HG03025 (cell line): Measurements from ENCODE around the gene NCF4.

Experiments used
- ATAC-seq: cut with Tn5 transposase; IDR thresholded peaks from one replicate; pipeline ENCODE4 v1.9.1; 2021; ENCODE audit warnings: mild to moderate bottlenecking, moderate library complexity; ENCODE audit not compliant: unreplicated experiment, low FRiP score

NCF4 gene

DNA sequence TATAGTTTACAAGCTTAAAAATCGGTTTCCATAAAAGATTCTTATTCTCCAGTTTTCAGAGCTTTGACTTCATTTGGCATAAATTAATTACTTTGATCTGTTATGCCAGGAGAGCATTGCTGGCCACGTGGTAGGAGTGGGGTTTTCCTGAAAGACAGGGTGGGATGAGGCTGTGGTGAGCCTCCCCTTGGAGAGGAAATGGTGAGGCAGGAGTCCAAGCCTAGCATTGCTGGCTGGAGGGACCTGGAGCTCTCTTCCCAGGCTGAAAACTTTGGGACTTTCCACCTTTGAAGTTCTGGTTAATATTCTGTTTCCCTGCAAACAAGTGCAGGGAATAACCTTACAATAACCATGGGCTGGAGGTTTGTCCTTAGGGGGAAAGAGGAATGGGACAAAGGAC is 31.5 kb downstream of the NCF4 start:
- no peak for ATAC-seq

DNA sequence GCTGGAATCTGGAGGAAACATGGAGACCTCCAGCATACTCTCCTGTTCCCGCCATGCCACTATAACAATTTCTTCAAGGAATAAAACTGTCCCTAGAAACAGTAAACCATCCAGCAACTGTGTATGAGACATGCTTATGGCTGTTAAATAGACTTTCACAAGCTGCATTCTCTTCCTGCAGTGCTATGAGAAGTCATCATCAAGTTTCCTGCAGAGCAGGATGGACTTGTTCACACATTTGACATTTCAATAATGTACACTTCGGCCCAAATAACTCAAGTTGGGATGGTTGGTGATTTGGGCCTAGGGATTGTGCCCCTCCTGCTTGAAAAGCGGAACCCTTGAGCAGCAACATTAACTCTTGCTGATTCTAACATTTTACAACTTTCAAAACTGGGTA is 32.5 kb downstream of the NCF4 start:
- ATAC-seq = no peak

DNA sequence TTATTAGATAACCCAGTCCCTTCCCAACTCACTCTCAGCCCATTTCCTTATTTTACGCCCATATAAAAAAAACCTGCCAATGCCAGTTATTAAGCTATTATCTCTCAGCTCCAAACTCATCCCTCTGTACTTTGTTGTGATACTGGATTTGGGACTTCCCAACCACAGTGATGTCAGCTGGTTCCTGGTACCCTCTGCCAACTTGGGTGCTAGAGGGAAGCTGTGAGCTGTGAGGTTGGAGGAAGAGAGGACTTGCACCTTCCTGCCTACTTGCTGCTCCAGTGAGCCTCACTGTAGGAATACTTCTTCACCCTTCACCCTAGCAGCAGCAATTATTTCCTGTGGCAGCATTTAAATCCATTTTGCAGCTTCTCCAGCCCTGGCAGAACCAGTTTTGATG is 33.5 kb downstream of the NCF4 start:
- ATAC-seq = no peak

DNA sequence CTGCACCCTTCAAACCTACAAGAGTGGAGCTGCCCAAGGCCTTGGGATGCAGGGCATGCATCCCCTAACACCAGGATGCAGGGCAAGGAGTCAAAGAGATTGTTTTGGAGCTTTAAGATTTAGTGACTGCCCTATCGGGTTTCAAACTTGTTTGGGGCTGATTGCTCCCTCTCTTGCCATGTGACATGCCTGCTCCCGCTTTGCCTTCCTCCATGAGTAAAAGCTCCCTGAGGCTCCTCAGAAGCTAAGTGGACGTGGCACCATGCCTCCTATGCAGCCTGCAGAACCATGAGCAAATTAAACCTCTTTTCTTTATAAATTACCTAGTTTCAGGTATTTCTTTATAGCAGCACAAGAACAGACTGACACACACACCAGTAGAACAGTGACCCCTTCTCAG is 36.8 kb downstream of the NCF4 start:
- ATAC-seq = no peak

DNA sequence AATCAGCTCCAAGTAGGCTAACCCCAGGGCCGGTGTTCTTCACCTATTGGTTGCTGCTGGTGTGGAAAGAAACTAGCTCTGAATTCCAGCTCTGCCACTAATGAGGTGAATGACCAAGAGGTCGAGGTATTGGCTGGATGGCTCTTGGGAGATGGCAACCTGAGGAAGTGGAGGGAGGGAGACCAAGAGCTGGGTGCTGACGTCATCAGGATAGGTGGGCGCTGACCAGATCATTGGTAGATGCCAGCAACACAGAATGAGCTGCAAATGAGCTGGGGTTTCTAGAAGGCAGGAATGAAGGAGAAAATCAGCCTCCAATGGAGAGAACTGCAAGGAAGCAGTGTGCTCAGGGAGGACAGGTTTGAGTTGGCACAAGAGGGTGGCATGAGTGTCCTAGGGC is 37.9 kb downstream of the NCF4 start:
- no peak for ATAC-seq

DNA sequence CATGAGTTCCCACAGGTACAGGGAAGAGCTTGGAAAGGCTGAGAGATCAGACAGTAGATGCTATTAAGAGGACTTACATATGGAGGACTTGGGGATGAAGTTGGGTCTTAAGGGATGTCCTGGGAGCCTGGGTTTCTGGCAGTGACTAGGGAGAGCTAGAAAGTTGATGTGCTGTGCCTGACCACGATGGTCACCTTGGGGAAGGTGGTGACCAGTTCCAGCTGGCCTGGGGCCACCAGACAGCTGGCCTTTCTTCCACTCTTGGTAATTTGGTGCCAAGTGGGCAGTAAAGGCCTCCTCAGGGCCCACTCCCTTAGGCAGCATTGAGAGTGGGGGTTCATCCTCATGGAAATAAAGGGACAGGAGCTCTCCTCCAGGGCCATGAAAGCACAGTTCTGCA is 38.7 kb downstream of the NCF4 start:
- no peak for ATAC-seq

DNA sequence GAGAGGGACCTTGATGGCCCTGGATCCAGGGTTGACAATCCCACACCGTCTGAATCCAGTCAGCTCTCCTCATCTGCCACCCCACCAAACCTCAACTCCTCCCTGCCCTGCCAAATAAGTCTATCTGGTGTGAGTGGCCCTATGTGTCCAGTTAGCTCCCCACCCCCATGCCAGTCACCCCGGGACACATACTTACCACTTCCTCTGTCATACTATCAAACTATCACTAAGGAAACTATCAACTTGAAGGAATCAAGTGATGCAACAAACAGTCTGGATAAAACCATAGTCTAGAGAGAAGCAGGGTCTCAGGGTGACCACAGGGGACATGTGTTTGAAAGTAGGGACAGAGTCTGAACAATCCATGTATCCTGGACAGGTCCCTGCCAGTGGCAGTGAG is 39.4 kb downstream of the NCF4 start:
- ATAC-seq = no peak

DNA sequence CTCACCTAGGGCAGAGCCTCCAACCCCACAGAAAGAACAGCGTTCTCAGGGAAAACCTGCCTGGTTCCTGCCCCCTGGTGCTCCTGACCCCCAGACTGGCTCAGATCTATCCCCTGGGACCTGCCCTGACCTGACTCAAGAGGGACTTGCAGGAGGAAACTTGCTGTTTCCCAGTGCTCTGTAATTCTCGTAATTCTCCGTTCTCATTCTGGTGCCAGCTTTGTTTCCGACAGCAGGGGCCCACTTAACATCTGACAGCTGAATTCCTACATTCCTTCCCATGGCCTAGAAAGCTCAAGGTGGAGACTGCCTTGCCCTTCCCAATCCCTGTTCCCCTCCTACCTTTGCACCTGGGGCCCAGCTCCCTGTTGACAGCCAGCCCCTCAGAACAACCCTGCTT is 40.1 kb downstream of the NCF4 start:
- no peak for ATAC-seq

DNA sequence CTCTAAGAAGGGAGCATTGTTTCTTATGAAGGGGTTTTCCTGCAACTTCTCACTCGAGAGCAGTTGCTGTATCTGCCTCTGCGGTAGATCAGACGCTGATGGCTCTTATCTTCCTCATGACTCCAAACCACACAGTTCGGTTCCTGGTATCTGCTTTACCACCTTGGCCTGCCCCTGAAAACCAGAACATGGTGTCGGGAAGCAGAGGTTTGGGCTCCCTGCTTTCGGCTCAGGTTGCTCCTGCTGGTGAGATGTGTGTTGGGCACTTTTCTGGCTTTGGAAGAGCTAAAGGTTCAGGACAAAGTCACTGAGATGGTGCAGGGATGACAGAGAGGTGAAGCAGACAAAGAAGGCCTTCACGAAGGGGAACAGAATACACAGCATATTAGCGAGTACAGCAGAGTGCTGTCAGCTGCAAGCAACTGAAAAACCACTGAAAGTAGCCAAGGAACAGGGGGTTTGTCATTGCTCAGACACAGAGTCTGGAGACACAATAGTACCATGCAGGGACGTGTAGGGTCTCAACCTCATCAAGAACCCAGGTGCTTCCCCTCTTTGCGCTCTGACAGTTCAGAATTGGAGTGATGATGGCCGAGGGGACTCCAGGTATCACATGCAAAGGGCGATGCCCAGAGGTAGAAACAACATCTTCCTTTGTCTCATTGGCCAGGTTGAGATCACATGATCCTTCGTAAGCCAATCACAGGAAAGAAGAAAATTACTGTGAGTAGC is 40.8 kb downstream of the NCF4 start:
- ATAC-seq = peak; percentile 54

DNA sequence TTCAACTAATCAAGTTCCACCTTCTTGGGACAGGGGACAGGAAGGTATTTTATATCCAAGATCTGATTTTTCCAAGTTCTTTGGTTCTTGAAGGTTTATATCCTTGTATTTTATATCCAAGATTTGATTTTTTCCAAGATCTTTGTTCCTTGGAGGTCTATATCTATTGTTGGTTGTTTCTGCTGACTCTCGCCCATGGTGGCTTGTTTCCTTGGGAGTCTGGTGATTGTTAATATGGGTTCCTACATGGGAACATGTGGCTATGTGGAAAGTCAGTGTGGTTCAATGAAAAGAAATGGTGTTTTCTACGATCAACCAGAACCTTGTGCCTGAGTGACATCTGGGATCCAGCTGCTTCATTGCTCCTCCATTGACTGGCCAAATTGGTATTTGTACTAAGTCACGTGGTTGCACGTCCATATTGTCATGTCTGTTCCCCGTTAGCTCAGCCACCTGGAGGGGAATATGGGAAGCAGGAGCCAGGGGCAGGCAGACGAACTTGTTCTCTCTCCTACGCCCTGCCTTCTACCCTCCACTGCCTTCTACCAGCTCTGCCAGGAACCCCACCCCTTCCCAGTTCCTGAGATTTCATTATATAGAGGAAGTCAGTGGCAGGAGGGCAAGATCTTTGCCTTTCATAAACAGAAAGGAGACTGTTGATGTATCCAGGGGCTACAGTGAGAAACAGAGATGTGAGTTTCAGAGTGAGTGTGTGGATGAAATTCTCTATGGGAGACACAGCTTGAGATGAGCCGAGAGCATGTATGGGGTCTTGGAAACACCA is 41.5 kb downstream of the NCF4 start:
- no peak for ATAC-seq

DNA sequence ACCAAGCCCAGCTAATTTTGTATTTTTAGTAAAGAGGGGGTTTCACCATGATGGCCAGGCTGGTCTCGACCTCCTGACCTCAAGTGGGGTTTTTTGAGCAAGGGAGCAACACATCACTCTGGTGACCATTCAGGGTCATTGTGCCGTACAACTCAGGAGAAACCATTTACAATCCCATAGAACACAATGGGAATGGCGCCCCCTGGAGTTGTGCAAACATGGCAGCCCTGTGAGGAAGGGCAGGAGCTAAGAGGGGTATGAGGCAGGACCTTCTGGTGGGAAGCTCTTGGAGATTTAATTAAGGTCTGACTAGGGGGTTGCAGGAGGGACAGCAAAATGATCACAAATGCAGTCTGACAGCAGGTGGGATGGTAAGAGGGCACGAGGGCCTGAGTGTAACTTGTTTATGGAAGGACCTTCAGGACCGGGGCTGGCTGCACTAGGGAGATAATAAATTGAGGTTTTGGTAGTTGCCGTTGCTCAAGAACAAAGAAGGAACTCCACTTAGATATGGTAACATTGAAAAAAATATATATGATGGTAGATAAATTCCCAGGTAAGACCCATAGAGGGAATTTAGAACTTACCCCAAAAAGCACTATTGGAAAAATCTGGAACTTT is 43.6 kb downstream of the NCF4 start:
- ATAC-seq = no peak

DNA sequence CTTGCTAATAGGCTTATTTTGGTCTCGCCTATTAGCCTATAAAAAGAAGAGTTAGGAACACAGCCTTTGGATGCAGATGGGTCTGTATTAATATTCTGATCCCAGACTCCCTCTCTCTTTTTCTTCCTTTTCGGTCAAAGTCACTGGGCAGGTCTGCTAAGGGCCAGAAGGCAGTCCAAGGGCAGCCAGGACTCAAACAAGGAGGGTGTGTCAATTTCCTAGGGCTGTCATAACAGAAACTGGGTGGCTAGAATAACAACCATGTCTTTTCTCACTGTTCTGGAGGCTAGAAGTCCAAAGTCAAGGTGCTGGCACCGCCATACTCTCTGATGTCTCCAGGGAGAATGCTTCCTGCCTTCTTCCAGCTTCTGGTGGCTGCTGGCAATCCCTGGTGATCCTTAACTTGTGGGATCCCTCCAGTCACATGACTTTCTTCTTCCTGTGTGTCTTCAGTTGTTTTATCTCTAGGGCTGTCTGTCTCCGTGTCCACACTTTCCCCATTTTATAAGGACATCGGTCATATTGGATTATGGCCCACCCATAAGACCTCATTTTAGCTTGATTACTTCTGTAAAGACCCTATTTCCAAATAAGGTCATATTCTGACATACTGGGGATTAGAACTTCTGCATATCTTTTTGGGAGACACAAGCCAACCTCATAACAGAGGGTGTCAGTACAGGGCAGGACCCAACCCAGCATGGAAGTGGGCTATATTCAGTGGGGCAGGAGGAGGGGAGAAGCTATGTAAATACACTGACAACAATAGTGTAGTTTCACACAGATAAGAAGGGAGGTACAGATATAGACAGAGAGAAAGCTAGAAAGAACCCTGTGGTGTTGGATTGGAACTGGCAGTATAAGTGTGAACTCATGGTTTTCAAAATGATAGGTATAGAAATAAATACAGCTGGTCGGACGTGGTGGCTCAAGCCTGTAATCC is 46.7 kb downstream of the NCF4 start:
- ATAC-seq = no peak

DNA sequence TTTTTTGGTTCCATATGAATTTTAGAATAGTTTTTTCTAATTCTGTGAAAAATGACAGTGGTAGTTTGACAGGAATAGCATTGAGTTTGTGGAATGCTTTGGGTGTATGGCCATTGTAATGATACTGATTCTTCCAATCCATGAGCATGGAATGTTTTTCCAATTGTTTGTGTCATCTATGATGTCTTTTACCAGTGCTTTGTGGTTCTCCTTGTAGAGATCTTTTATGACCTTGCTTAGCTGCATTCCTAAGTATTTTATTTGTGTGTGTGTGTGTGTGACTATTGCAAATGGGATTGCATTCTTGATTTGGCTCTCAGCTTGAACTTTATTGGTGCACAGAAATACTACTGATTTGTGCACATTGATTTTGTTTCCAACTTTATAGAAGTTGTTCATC is 49.7 kb downstream of the NCF4 start:
- no peak for ATAC-seq

DNA sequence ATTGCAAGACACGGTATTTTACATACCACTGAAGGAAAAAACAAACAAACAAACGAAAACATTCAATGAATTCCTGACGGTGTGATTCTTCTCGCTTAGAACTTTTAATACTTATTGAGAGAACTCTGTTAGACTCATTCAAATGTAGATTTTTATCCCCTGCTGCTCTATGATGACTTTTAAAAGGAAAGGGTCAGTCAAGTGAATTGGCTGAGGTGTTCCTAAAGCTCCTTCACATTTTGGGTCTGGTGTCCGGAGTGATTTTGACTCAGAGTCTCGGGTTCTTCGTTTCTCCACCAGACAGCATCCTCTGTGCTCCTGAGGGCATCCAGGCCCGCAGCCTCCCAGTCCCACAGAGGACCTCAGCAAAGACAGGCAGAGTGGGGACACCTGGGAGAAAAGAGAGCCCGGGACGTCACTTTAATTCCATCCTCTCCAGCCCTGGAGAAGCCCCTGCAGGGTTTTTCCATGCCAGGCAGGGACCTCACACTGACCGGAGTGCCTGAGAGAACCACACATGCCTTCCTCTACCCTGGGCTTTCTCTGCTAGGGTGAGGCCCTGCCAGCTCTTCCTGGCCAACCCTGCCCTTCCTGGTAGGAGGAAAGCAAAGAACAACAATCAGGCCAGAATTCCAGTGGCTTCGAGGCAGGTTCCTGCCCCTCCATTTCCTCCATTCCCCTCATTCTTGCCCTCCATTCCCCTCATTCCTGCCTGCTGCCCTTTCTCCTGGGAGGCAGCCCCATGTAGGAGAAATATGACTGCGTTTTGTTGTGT is 51.3 kb downstream of the NCF4 start:
- ATAC-seq = no peak

DNA sequence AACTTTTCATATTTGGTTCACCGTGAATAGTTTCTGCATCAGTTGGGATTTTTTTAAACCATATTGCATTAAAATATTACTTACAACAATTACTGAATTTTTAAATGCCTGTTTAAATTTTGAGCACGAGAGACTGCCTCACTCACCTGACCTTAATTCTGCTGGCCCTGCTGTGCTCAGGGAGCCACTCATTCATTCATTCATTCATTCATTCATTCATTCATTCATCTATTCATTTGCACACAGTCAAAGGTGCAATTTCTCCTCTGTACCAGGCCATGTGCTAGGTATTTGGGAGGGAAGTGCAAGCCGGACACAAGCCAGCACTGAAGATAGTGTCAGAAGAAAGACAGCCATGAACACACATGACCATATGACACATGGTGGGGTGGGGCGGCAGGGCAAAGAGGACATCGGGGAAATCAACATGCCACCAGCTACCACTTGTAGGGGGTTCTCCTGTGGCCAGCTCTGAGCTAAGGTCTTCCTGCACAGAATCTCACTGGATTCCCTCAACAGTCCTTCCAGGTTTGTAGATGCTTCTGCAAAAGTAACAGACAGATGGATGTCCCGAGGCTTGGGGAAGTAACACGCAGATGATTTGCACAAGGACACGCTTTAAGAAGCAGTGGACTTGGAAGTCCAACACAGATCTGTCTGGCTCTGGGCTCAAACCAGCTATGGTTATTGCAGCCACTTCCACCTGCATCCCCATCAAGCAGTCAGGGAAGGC is 52.1 kb downstream of the NCF4 start:
- ATAC-seq = no peak

DNA sequence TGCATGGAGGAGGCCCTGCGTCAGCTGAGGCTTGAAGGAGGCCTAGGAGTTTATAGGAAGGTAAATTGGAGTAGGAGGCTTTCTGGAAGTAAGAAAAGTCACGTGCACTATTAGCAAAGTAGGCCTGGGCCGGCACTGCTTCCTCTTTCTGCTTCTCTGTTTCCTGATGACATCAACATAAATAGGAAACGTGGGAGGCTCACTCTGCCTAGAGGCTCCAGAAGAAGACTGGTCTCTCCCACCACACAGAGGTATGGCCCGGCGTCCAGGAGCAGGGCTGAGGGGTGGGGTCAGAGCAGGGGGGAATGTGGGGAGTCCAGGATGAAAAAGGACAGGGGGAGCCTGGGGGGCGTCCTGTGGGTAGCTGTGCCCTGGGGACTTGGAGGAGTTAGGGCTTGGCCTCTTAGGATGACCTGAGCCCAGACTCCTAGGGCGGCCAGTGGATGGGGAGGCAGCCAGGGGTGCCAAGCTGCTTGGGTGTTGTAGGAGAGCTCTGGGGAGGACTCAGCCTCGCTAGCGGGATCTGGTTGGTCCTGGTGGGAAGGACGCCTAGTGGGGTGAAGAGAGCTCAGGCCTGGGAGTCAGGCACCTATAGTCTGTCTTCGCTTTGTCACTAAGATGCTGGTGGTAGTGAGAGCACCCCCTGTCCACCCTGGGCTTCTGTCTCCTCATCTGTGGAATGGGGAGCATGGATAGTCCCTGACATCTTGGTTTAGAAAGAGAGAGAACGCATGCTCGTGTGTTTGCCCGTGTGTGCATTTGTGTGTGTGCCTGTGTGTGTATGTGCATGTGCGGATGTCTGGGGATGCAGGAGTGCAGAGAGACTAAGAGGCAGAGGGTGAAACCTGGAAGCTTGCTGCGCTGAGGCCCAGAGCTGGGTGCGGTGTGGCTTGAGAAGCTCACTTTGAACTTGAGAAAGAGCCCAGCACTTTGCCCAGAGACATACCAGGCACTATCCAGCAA is 52.9 kb downstream of the NCF4 start, which contains the start of gene CSF2RB:
Gene CSF2RB, plus strand, starts transcription at position 202 of the 963 bp plus-strand sequence. CDS start 8,580 bp downstream, outside the sequence.
- ATAC-seq = no peak

DNA sequence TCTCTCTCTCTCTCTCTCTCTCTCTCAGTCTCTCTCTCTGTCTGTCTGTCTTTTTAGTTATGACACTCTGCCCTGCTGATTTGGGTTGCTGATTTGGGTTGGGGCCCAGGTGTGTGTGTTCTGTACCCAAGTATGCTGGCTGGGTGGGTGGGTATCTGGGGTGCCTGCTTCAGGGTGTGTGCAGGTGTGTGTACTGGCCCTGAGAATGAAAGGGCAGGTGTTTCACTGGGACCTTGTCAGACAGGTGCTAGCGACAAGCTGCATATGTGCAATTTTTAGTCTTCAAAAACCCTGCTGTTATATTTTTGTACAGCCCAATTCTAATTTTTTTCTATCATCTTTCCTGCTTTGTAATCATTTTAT is 53.6 kb downstream of the NCF4 start:
- ATAC-seq = no peak

DNA sequence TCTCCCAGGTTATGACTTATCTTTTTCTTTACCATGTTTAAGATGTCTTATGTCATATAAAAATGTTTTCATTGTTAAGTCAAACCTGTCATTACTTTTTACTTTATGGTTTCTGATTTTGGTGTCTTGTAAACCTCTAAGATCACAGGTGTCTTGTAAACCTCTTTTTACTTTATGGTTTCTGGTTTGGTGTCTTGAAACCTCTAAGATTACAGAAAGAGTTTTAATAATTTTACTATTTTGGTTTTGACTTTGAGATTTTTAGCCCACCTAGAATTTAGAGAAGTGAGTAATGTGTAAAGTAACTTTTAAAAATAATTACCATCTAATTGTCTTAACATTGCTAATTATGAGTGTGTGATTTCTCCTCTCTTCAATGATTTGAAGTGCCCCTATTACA is 55.2 kb downstream of the NCF4 start:
- ATAC-seq = no peak
